HUES6 (cell line): ENCODE results near the gene BBS5.

Source experiments
- H3K27ac ChIP-seq: 2 replicates; pipeline ENCODE4 v1.7.0; 2013; ENCODE audit warnings: low read depth, mild to moderate bottlenecking, low read length, inconsistent platforms
- H3K27me3 ChIP-seq: 2 replicates; pipeline ENCODE4 v1.6.1; 2013; ENCODE audit warnings: low read length; ENCODE audit not compliant: control insufficient read depth, insufficient read depth
- H3K36me3 ChIP-seq: 2 replicates; pipeline ENCODE4 v1.6.1; 2013; ENCODE audit warnings: low read length; ENCODE audit not compliant: control insufficient read depth, insufficient read depth
- H3K4me1 ChIP-seq: 2 replicates; pipeline ENCODE4 v1.6.1; 2013; ENCODE audit warnings: low read length; ENCODE audit not compliant: control insufficient read depth, insufficient read depth
- H3K4me3 ChIP-seq: 2 replicates; pipeline ENCODE4 v1.5.1; 2013; ENCODE audit warnings: low read depth, low read length
- H3K9ac ChIP-seq: one replicate; pipeline ENCODE4 v1.6.1; 2013; ENCODE audit warnings: mild to moderate bottlenecking, low read length
- H3K9me3 ChIP-seq: 2 replicates; pipeline ENCODE4 v1.6.1; 2013; ENCODE audit warnings: low read depth, low read length; ENCODE audit not compliant: control insufficient read depth, insufficient read depth

BBS5 gene

GRCh38 chr2:169486487-169486886 lies 7.2 kb downstream of the BBS5 start:
- Histone ChIP-seq H3K4me3 (no peak overlapping the region), H3K27me3 (peaks cover 3% of the 10 kb centered on the region; the same call in 1 of the 2 replicates), H3K4me1 (no peaks in the 10 kb centered on the region), H3K9ac (no peak overlapping the region), H3K27ac (no peak overlapping the region), H3K9me3 (no peaks in the 10 kb centered on the region), H3K36me3 (no peaks in the 10 kb centered on the region; the same call in 1 of the 2 replicates)

- no peak overlapping the region for H3K4me3 ChIP-seq
- no peak overlapping the region for H3K27ac ChIP-seq
- H3K9ac ChIP-seq, result no peak overlapping the region
- no peaks in the 10 kb centered on the region; the same call in 1 of the 2 replicates for H3K36me3 ChIP-seq
- no peaks in the 10 kb centered on the region for H3K9me3 ChIP-seq
- no peaks in the 10 kb centered on the region for H3K27me3 ChIP-seq
- no peaks in the 10 kb centered on the region for H3K4me1 ChIP-seq
These were observed 11.5 kb downstream of the BBS5 start for GRCh38 chr2:169490834-169491233.

- Histone ChIP-seq H3K4me1 (no peaks in the 10 kb centered on the region), H3K27me3 (no peaks in the 10 kb centered on the region), H3K27ac (no peak overlapping the region), H3K36me3 (no peaks in the 10 kb centered on the region; the same call in 1 of the 2 replicates), H3K4me3 (no peak overlapping the region), H3K9ac (no peak overlapping the region), H3K9me3 (no peaks in the 10 kb centered on the region)
These were observed 12.1 kb downstream of the BBS5 start for GRCh38 chr2:169491378-169491777.

- Histone ChIP-seq H3K9ac (no peak overlapping the region), H3K27ac (no peak overlapping the region), H3K4me3 (no peak overlapping the region), H3K9me3 (no peaks in the 10 kb centered on the region), H3K27me3 (no peaks in the 10 kb centered on the region), H3K4me1 (no peaks in the 10 kb centered on the region), H3K36me3 (no peaks in the 10 kb centered on the region; the same call in 1 of the 2 replicates)
These were observed 14.1 kb downstream of the BBS5 start for GRCh38 chr2:169493360-169493759.

- no peak overlapping the region for H3K27ac ChIP-seq
These were observed 16.1 kb downstream of the BBS5 start for GRCh38 chr2:169495310-169495928.

GRCh38 chr2:169504651-169505050 lies 25.4 kb downstream of the BBS5 start:
- H3K4me1 ChIP-seq, result 0 out of 2 replicates have a peak, but pooled peaks cover 3% of the 10 kb centered on the region
- no peaks in the 10 kb centered on the region; the same call in 1 of the 2 replicates for H3K9me3 ChIP-seq
- H3K27ac ChIP-seq, result no peak overlapping the region
- no peaks in the 10 kb centered on the region; the same call in 1 of the 2 replicates for H3K36me3 ChIP-seq
- no peak overlapping the region for H3K9ac ChIP-seq
- H3K4me3 ChIP-seq, result no peak overlapping the region
- H3K27me3 ChIP-seq, result no peaks in the 10 kb centered on the region

More at GRCh38 chr2:169495310-169495928, 16.1 kb downstream of the BBS5 start:
- no peak overlapping the region for H3K9ac ChIP-seq
- H3K4me1 ChIP-seq, result no peaks in the 10 kb centered on the region
- H3K36me3 ChIP-seq, result no peaks in the 10 kb centered on the region; the same call in 1 of the 2 replicates
- H3K4me3 ChIP-seq, result no peak overlapping the region
- H3K27me3 ChIP-seq, result no peaks in the 10 kb centered on the region
- H3K9me3 ChIP-seq, result no peaks in the 10 kb centered on the region

- Histone ChIP-seq H3K4me3 (no peak overlapping the region), H3K27ac (no peak overlapping the region), H3K9me3 (no peaks in the 10 kb centered on the region; the same call in 1 of the 2 replicates), H3K27me3 (no peaks in the 10 kb centered on the region), H3K36me3 (no peaks in the 10 kb centered on the region; the same call in 1 of the 2 replicates), H3K9ac (no peak overlapping the region), H3K4me1 (peaks cover 8% of the 10 kb centered on the region; the same call in 1 of the 2 replicates)
These were observed 28.4 kb downstream of the BBS5 start for GRCh38 chr2:169507698-169508097.

- no peaks in the 10 kb centered on the region; the same call in 1 of the 2 replicates for H3K9me3 ChIP-seq
- no peak within 1 kb of the TSS for H3K9ac ChIP-seq
- peaks cover 8% of the 10 kb centered on the region; the same call in 1 of the 2 replicates for H3K4me1 ChIP-seq
- H3K27ac ChIP-seq, result no peak within 1 kb of the TSS
- no peaks in the 10 kb centered on the region for H3K27me3 ChIP-seq
- no peaks in the 10 kb centered on the region for H3K36me3 ChIP-seq
- H3K4me3 ChIP-seq, result no peak within 1 kb of the TSS
These were observed 30.1 kb downstream of the BBS5 start, which contains the start of gene KLHL41 for GRCh38 chr2:169509298-169509885. Gene KLHL41 (plus strand): TSS chr2:169509702. CDS start chr2:169509779, 77 bp downstream.

GRCh38 chr2:169509955-169510354 lies 30.7 kb downstream of the BBS5 start:
- Histone ChIP-seq H3K4me3 (no peak overlapping the region), H3K4me1 (peaks cover 8% of the 10 kb centered on the region; the same call in 1 of the 2 replicates), H3K9ac (no peak overlapping the region), H3K36me3 (no peaks in the 10 kb centered on the region), H3K27me3 (no peaks in the 10 kb centered on the region), H3K27ac (no peak overlapping the region), H3K9me3 (no peaks in the 10 kb centered on the region; the same call in 1 of the 2 replicates)

- Histone ChIP-seq H3K9me3 (no peaks in the 10 kb centered on the region), H3K4me1 (peaks cover 8% of the 10 kb centered on the region; the same call in 1 of the 2 replicates), H3K27ac (no peak overlapping the region), H3K9ac (no peak overlapping the region), H3K27me3 (no peaks in the 10 kb centered on the region), H3K4me3 (no peak overlapping the region), H3K36me3 (no peaks in the 10 kb centered on the region)
These were observed 31.2 kb downstream of the BBS5 start for GRCh38 chr2:169510496-169510895.

- Histone ChIP-seq H3K9ac (no peak overlapping the region), H3K9me3 (no peaks in the 10 kb centered on the region), H3K4me3 (no peak overlapping the region), H3K27me3 (no peaks in the 10 kb centered on the region), H3K36me3 (no peaks in the 10 kb centered on the region), H3K27ac (no peak overlapping the region), H3K4me1 (peaks cover 8% of the 10 kb centered on the region; the same call in 1 of the 2 replicates)
These were observed 32.5 kb downstream of the BBS5 start for GRCh38 chr2:169511818-169512217.
